Astrocyte of the hippocampus (primary cell): ENCODE results near the gene SNX27.
"Not testable (repeated sequence)": the region's sequence is repeated elsewhere in the genome, so short reads cannot be mapped to it uniquely, and the experiment has no call there.

Experiments
- DNase-seq: peaks from one replicate; pipeline ENCODE4 v3.0.0; 2011; ENCODE audit warnings: low read depth, low spot score

Gene SNX27

GRCh38 chr1:151638812-151639211 lies 27.0 kb downstream of the SNX27 start:
- DNase-seq, result no peak

DNA sequence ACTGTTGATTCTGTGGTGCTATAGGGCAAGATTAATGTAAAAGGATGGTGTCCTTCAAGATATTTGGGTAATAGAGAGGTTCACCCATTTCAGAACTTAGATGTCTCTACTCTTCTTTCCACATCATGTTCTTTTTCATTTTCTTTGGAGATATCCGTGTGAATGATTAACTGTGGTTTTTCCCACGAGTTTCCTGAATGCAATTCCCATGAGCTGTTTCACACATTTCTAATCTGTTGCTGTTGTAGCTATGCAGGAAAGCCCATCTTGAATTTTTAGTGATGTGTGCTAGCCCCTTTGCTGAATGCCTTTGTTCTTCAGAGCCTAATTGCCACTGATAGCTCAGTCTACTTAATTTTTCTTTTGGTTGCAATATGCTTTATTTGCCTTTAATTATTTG lies 27.6 kb downstream of the SNX27 start:
- DNase-seq, result peak; percentile 74

DNA sequence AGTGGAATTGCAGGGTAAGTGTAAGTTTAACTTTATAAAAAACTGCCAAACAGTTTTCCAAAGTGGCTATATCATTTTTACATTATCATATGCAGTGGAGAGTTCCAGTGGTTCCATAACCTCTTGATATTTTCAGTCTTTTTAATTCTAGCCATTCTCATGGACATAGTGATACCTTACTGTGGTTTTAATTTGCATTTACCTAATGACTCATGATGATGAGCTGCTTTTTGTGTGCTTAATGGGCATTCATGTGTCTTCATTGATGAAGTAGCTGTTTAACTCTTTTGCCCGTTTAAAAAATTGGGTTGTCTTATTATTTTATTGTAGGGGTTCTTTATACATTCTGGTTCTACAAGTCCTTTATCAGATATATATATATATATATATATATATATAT lies 29.4 kb downstream of the SNX27 start:
- DNase-seq, result no peak

- not testable (repeated sequence) for DNase-seq
Observed at GRCh38 chr1:151643085-151643484, 31.2 kb downstream of the SNX27 start.

DNA sequence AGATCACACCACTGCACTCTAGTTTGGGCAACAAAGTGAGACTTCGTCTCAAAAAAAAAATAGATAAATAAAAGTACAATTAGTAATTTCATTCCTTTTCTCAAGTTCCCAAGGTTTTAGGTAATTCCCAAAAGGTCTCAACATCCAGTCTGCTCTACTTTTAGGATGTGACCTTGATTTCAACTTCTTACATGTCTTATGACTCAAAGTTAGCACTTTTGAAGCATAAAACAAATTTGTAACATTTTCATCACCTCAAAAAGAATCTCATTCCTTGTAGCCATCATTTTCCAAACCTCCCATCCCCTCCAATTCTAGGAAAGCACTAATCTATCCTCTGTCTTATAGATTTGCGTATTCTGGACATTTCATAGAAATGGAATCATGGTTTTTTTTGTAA lies 32.2 kb downstream of the SNX27 start:
- DNase-seq, result no peak

DNA sequence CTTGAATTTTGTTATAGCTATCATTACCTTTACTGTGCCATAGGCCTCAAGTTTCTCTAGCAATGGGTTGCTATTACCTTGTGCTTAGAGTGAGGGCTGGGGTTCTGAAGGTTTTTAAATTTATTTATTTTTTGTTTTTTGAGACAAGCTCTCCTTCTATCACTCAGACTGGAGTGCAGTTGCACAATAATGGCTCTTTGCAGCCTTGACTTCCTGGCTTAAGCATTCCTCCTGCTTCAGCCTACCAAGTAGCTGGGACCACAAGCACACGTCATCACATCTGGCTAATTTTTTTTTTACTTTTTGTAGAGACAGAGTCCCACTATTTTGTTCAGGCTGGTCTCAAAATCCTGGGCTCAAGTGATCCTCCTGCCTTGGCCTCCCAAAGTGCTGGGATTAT lies 41.5 kb downstream of the SNX27 start:
- DNase-seq, result no peak

DNA sequence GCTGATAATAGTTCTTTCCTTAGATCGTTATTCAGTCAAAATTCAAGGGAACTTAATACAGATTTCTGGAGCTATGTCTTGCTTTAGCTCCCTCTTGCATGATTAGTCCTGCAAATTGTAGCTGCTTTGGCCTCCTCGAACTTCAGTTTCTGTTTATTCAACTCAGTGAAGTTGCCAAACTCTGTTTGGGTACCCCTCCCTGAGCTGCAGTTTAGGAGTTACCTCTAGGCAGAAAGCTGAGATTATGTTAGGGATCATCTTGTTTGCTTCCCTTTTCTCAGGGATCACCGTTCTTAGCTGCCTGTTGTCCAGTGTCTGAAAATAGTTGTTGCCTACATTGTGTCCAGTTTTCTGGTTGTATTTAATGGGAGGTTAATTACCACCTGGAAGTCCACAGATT lies 43.5 kb downstream of the SNX27 start:
- DNase-seq, result no peak

- no peak for DNase-seq
Observed at GRCh38 chr1:151661751-151662150, 49.9 kb downstream of the SNX27 start.

DNA sequence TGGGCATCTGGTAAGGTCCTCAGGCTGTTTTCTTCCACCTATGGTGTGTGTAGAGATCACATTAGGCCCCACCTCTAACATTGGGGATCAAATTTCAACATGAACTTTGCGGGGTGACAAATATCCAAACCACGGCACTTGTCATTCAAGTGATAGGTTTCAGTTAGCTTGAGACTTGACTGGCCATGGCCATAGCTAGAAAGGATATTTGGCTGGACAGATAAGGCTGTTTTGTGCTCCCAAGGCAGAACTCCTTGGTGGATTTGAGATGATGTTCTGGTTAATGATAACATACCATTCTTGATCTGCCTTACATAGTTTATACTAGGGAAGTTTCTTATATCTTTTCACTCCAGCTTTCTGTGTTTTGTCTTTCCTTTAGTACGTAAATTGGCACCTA lies 56.2 kb downstream of the SNX27 start:
- DNase-seq, result no peak

DNA sequence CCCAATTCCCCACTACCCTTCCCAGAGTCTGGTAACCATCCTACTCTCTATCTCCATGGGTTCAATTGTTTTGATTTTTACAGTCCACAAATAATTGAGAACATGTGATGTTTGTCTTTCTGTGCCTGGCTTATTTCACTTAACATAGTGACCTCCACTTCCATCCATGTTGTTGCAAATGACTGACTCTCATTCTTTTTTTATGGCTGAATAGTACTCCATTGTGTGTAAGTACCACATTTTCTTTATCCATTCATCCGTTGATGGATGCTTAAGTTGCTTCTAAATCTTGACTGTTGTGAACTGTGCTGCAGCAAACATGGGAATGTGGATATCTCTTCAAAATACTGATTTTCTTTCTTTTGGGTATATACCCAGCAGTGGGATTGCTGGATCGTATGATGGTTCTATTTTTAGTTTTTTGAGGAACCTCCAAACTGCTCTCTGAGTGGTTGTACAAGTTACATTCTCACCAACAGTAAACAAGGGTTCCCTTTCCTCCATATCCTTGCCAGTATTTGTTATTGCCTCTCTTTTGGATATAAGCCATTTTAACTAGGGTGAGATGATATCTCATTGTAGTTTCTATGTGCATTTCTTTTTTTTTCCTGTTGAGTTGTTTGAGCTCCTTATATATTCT lies 58.3 kb downstream of the SNX27 start:
- not testable (repeated sequence) for DNase-seq

DNA sequence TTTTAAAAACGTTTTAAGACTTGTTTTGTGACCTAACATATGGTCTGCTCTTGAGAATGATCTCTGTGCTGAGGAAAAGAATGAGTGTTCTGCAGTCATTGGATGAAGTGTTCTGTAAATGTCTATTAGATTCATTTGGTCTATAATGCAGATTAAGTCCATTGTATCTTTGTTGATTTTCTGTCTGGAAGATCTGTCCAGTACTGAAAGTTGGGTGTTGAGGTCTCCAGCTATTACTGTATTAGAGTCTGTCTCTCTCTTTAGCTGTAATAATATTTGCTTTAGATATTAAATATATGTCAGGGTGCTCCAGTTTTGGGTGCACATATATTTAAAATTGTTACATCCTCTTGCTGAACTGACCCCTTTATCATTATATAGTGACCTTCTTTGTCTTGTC lies 61.6 kb downstream of the SNX27 start:
- DNase-seq, result no peak

GRCh38 chr1:151680391-151680790 lies 68.5 kb downstream of the SNX27 start:
- peak; percentile 15 for DNase-seq

- DNase-seq, result peak; percentile 81
Observed at GRCh38 chr1:151680826-151681225, 69.0 kb downstream of the SNX27 start.

DNA sequence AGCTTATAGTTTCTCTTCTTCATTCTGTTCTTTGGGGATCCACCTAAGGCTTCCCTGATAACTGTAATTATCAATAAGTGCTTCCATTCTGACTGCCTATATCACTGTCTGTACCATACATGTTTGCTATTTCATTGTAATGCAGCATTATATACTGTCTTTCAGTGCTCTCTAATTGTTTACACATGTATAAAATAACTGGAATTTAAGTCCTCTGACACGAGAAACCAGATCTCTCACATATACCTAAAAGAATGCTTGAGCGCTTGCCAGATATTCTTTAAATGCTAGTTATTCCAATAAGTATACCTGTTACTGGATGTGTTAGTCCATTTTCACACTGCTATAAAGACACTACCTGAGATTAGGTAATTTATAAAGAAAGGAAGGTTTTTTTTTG lies 70.1 kb downstream of the SNX27 start:
- no peak for DNase-seq

DNA sequence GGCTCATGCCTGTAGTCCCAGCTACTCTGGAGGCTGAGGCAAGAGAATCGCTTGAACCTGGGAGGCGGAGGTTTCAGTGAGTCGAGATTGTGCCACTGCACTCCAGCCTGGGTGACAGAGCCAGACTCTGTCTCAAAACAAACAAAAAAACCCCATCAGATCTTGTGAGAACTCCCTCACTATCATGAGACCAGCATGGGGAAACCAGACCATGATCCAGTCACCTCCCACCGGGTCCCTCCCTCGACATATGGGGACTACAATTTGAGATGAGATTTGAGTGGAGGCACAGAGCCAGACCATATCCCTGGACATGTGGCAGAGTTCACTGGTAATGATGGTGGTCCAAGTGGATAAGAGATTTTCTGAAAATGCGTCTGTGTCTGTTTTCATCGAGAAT lies 71.1 kb downstream of the SNX27 start:
- DNase-seq, result not testable (repeated sequence)

GRCh38 chr1:151684128-151684527 lies 72.3 kb downstream of the SNX27 start:
- no peak for DNase-seq

- no peak for DNase-seq
Observed at GRCh38 chr1:151686561-151686960, 74.7 kb downstream of the SNX27 start.

DNA sequence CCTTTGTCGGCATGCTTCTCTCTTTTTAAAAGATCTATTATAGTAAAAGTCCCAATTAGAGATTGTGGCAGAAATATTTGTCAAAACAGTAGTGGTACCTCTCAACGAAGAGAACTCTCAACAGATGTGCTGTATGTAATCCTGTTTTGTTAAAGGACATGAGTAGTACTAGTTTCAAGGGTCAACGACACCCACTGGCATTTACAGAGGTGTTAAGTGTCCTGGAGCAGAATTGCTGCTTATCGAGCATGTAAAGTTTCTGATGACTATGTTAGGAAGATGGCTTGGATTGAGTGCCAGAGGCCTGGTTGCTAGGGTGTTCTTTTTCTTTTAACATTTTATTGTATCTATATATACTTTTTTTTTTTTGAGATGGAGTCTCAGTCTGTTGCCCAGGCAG lies 77.6 kb downstream of the SNX27 start:
- no peak for DNase-seq

DNA sequence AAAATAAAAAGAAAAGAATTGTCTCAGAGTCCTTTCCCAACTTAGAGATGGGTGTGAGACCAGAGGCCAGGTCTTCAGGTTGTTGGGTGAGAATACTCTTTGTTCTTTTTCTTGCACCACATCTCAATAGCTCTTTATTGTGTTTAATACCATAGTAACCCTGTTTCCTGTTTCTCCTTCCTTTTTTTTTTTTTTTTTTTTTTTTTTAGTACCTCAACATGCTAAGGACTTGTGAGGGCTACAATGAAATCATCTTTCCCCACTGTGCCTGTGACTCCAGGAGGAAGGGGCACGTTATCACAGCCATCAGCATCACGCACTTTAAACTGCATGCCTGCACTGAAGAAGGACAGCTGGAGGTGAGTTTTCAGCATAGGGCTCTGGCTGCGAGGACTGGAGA lies 80.4 kb downstream of the SNX27 start:
- DNase-seq, result no peak

- peak; percentile 60 for DNase-seq
Observed at GRCh38 chr1:151693057-151693651, 81.3 kb downstream of the SNX27 start.

- no peak for DNase-seq
Observed at GRCh38 chr1:151701515-151701914, 89.7 kb downstream of the SNX27 start.

GRCh38 chr1:151702936-151703335 lies 91.1 kb downstream of the SNX27 start:
- DNase-seq, result no peak

- no peak for DNase-seq
Observed at GRCh38 chr1:151703813-151704212, 92.0 kb downstream of the SNX27 start.

- no peak for DNase-seq
Observed at GRCh38 chr1:151704246-151704645, 92.4 kb downstream of the SNX27 start.
